GM12878 (cell line): ENCODE data around the gene ANKRD33B. TPM values are rescaled to one million over a fixed set of nuclear protein-coding genes. Genes with fewer than 3 reads are reported as not detected.

Source experiments
- ATAC-seq: fragments of 200-7000 bp; cut with Tn5 transposase; 3 replicates; pipeline ENCODE4 v1.9.1; 2020; ENCODE audit warnings: mild to moderate bottlenecking, moderate library complexity
- BruUV-seq: library from RNA; stranded (reverse); fragments of 400-500 nt; replicated peaks from 2 replicates; lab custom pipeline; 2021; lab: Mats Ljungman, UMichigan
- CTCF ChIA-PET: fragments of 300-600 bp; sonication (Branson Sonifier 250); formaldehyde crosslinking; extraction: SDS; loops from one replicate; lab custom pipeline; 2021; ENCODE audit warnings: inconsistent platforms; lab: Yijun Ruan, JAX
- POLR2A ChIA-PET: fragments of 350-600 bp; formaldehyde crosslinking; extraction: SDS; loops from one replicate; lab custom pipeline; 2021; ENCODE audit warnings: inconsistent platforms; lab: Charles Lee
- RAD21 ChIA-PET: fragments of 300-600 bp; sonication (Branson Sonifier 250); formaldehyde crosslinking; loops from one replicate; lab custom pipeline; 2023; ENCODE audit warnings: antibody characterized with exemption; ENCODE audit not compliant: unreplicated experiment; lab: Charles Lee
- SMC1A ChIA-PET: fragments of 300-600 bp; sonication (Branson Sonifier 250); formaldehyde crosslinking; loops from one replicate; lab custom pipeline; 2023; ENCODE audit not compliant: unreplicated experiment, uncharacterized antibody; lab: Charles Lee
- DNase-seq: peaks from one replicate; pipeline ENCODE4 v3.0.0-alpha.2; 2011; ENCODE audit warnings: low read depth, low spot score
- FAIRE-seq: peaks from 3 replicates; lab custom pipeline; 2011; peaks lifted over from hg19 to GRCh38; lab: Jason Lieb, UNC
- H2AFZ ChIP-seq: 2 replicates; pipeline ENCODE4 v1.6.0; 2011; ENCODE audit warnings: low read depth, low read length, control low read depth; ENCODE audit not compliant: control insufficient read depth
- H3K27ac ChIP-seq: 2 replicates; pipeline ENCODE4 v1.5.1; 2011; ENCODE audit warnings: control low read depth; ENCODE audit not compliant: control insufficient read depth, insufficient read depth
- H3K27me3 ChIP-seq, 2 experiments: replicated peaks in 1 of 2; 2 replicates each; pipeline versions ENCODE4 v1.6.0 to v1.6.1; 2011; ENCODE audit warnings: low read length in 1 of 2; ENCODE audit not compliant: control insufficient read depth in 2 of 2, insufficient read depth in 2 of 2
- H3K36me3 ChIP-seq, 2 experiments: 2 replicates each; pipeline ENCODE4 v1.5.1; 2011; ENCODE audit warnings: low read length in 1 of 2; ENCODE audit not compliant: control insufficient read depth in 2 of 2, insufficient read depth in 2 of 2
- H3K4me1 ChIP-seq: 2 replicates; pipeline ENCODE4 v1.6.1; 2011; ENCODE audit warnings: mild to moderate bottlenecking, low read length, moderate library complexity, mixed read lengths; ENCODE audit not compliant: control insufficient read depth, insufficient read depth
- H3K4me2 ChIP-seq: 2 replicates; pipeline ENCODE4 v1.6.0; 2011; ENCODE audit warnings: control low read depth; ENCODE audit not compliant: control insufficient read depth, insufficient read depth
- H3K4me3 ChIP-seq: fragments of 200-600 bp; sonication (generic); 2 replicates; pipeline ENCODE4 v1.5.1; 2016
- H3K79me2 ChIP-seq: 2 replicates; pipeline ENCODE4 v1.6.0; 2011; ENCODE audit warnings: low read length; ENCODE audit not compliant: control insufficient read depth, insufficient read depth
- H3K9ac ChIP-seq: 2 replicates; pipeline ENCODE4 v1.8.0; 2011; ENCODE audit warnings: low read length, control low read depth, mixed read lengths; ENCODE audit not compliant: control insufficient read depth, insufficient read depth
- H3K9me3 ChIP-seq: replicated peaks from 3 replicates; pipeline ENCODE4 v1.5.1; 2011; ENCODE audit warnings: mild to moderate bottlenecking, low read length; ENCODE audit not compliant: control insufficient read depth, insufficient read depth
- H4K20me1 ChIP-seq: 2 replicates; pipeline ENCODE4 v1.6.0; 2011; ENCODE audit not compliant: control insufficient read depth, insufficient read depth
- ASH2L ChIP-seq: fragments of 300-600, 200-600 bp; sonication (generic); IDR thresholded peaks from 2 replicates; pipeline ENCODE4 v1.6.1; 2017; ENCODE audit warnings: low read depth, mild to moderate bottlenecking, borderline replicate concordance
- CBFB ChIP-seq: IDR thresholded peaks from 2 replicates; pipeline ENCODE4 v1.6.1; 2016; ENCODE audit warnings: antibody characterized with exemption, low read depth
- E2F4 ChIP-seq: IDR thresholded peaks from 2 replicates; pipeline ENCODE4 v1.6.1; 2012; ENCODE audit warnings: low read depth, low read length, improper control_type of control experiment
- MEF2B ChIP-seq: fragments of 450-650 bp; IDR thresholded peaks from 2 replicates; pipeline ENCODE4 v1.6.1; 2018; ENCODE audit warnings: mild to moderate bottlenecking, moderate library complexity; ENCODE audit not compliant: partially characterized antibody, poor library complexity, severe bottlenecking
- MTA2 ChIP-seq: fragments of 450-650 bp; IDR thresholded peaks from 2 replicates; pipeline ENCODE4 v1.6.1; 2016; ENCODE audit warnings: low read depth, mild to moderate bottlenecking, moderate library complexity
- MXI1 ChIP-seq: fragments of 150-350 bp; IDR thresholded peaks from 2 replicates; pipeline ENCODE4 v1.6.1; 2011; ENCODE audit warnings: low read depth, mild to moderate bottlenecking, inconsistent platforms, low read length, improper control_type of control experiment
- NFXL1 ChIP-seq: fragments of 450-650 bp; IDR thresholded peaks from 2 replicates; pipeline ENCODE4 v1.6.1; 2017; ENCODE audit warnings: antibody characterized with exemption, mild to moderate bottlenecking, borderline replicate concordance
- PAX8 ChIP-seq: fragments of 450-650 bp; IDR thresholded peaks from 2 replicates; pipeline ENCODE4 v1.6.1; 2017; ENCODE audit warnings: mild to moderate bottlenecking, moderate library complexity
- PKNOX1 ChIP-seq: fragments of 450-650 bp; IDR thresholded peaks from 2 replicates; pipeline ENCODE4 v1.6.1; 2016; ENCODE audit warnings: mild to moderate bottlenecking
- POLR2AphosphoS2 ChIP-seq: IDR thresholded peaks from 2 replicates; pipeline ENCODE4 v1.6.1; 2011; ENCODE audit warnings: low read depth, mild to moderate bottlenecking, low read length, improper control_type of control experiment, moderate library complexity
- RB1 ChIP-seq: fragments of 450-650 bp; formaldehyde crosslinking; IDR thresholded peaks from 2 replicates; pipeline ENCODE4 v1.6.1; 2017; ENCODE audit warnings: mild to moderate bottlenecking, borderline replicate concordance
- RELA ChIP-seq: fragments of 450-650 bp; IDR thresholded peaks from 2 replicates; pipeline ENCODE4 v1.8.0; 2014; ENCODE audit warnings: borderline replicate concordance; ENCODE audit not compliant: partially characterized antibody
- SP1 ChIP-seq: IDR thresholded peaks from one replicate; pipeline ENCODE4 v1.6.1; 2011; ENCODE audit warnings: low read depth, low read length
- SPI1 ChIP-seq: IDR thresholded peaks from 2 replicates; pipeline ENCODE4 v1.6.1; 2011; ENCODE audit warnings: low read depth, mild to moderate bottlenecking, low read length, moderate library complexity, borderline replicate concordance; ENCODE audit not compliant: insufficient read depth
- USF2 ChIP-seq: IDR thresholded peaks from 2 replicates; pipeline ENCODE4 v1.6.1; 2011; ENCODE audit warnings: low read depth, low read length, improper control_type of control experiment, borderline replicate concordance
- WRNIP1 ChIP-seq: IDR thresholded peaks from 2 replicates; pipeline ENCODE4 v1.6.1; 2011; ENCODE audit warnings: low read depth, low read length, improper control_type of control experiment, borderline replicate concordance
- ZNF217 ChIP-seq: fragments of 450-650 bp; IDR thresholded peaks from 2 replicates; pipeline ENCODE4 v1.6.1; 2017; ENCODE audit warnings: antibody characterized with exemption, mild to moderate bottlenecking
- ZZZ3 ChIP-seq: IDR thresholded peaks from 2 replicates; pipeline ENCODE4 v1.6.1; 2011; ENCODE audit warnings: low read depth; ENCODE audit not compliant: control insufficient read depth, insufficient read length
- WGBS: methylation state at CpG from one replicate; pipeline ENCODE4 v1.1.6; 2016; ENCODE audit warnings: low lambda C conversion rate; ENCODE audit not compliant: insufficient replicate concordance, insufficient coverage; ENCODE audit errors: missing lambda C conversion rate; 5-methylcytosine and 5-hydroxymethylcytosine counted together
- in situ Hi-C: fragments of 300-500 bp; cut with MboI; formaldehyde crosslinking; loops from 9 replicates; pipeline ENCODE4 v1.14.3; 2018; ENCODE audit warnings: mixed read lengths
- intact Hi-C: fragments of 100-400 bp; cut with micrococcal nuclease; formaldehyde crosslinking; loops from one replicate; pipeline ENCODE4 v1.14.2; 2022; ENCODE audit not compliant: unreplicated experiment
- polyA plus RNA-seq, 11 experiments: library from polyadenylated mRNA; depleted of rRNA in 4 of 11; unstranded in 6 of 11; stranded (reverse) in 5 of 11; fragments of >200 nt; fragmentation: Nextera tagmentation in 4 of 11; fragmentation: Illumina TruSeq in 1 of 11; extraction: Ambion mirVana in 4 of 11; extraction: Trizol in 1 of 11; gene quantifications; 1 replicate in 1 of 11; 2 replicates in 10 of 11; pipeline versions ENCODE4 v1.2.1 to v1.2.3, GENCODE V29; 2011 to 2016; ENCODE audit warnings: inconsistent platforms in 2 of 11, missing spikeins in 2 of 11, low read depth in 1 of 11
- total RNA-seq, 4 experiments: library from RNA; depleted of rRNA in 3 of 4; stranded (reverse); fragments of >200 nt in 3 of 4; fragmentation: Illumina TruSeq in 1 of 4; extraction: Trizol in 1 of 4; gene quantifications; 2 replicates each; pipeline versions ENCODE4 v1.2.1 to v1.2.3, GENCODE V29; 2013 to 2021

ANKRD33B gene
- total and polyA plus RNA-seq, 10 of the 15 experiments (the other 5 are each of a cell fraction or from before 2014, with no cell fraction given), result 4.9 to 61.6 (median 15.6) TPM

- no peak overlapping the region for H2AFZ ChIP-seq
- TF ChIP-seq MXI1 (no peak), RELA (peak; percentile 59), POLR2AphosphoS2 (peak; percentile 29; the same call in 1 of the 2 replicates), MTA2 (peak; percentile 89), ASH2L (no peak), PKNOX1 (peak; percentile 70), WRNIP1 (no peak), ZZZ3 (no peak), SP1 (peak; percentile 60), PAX8 (no peak), RB1 (no peak), E2F4 (no peak), ZNF217 (peak; percentile 77), SPI1 (peak; percentile 47; the same call in 1 of the 2 replicates), CBFB (peak; percentile 68), MEF2B (peak; percentile 97), USF2 (no peak), NFXL1 (no peak)
Measured at GRCh38 chr5:10607023-10607665, 43.3 kb downstream of the ANKRD33B start.

More at GRCh38 chr5:10607023-10607665, 43.3 kb downstream of the ANKRD33B start:
- Histone ChIP-seq H3K9me3 (no peaks in the 10 kb centered on the region), H3K9ac (peak overlapping the region; percentile 43), H3K4me3 (peak overlapping the region; percentile 16), H3K4me2 (peak overlapping the region; percentile 79), H3K27me3 (no peaks in the 10 kb centered on the region), H4K20me1 (no peaks in the 10 kb centered on the region), H3K27ac (peak overlapping the region; percentile 87), H3K79me2 (peaks cover 68% of the 10 kb centered on the region), H3K36me3 (peaks cover 8 to 11% of the 10 kb centered on the region in 2 experiments; a peak in 3 of 4 replicates), H3K4me1 (peaks cover 53% of the 10 kb centered on the region)
- ChIA-PET SMC1A (interaction anchor here (0.6 to 12.5 kb wide), 22 partner anchors 10 to 1425 kb away, joined by 3 to 192 read pairs (median 6); partner anchors contain the start of gene MARCHF6), CTCF (interaction anchor here (1.0 to 10.9 kb wide), 16 partner anchors 14 to 153 kb away, joined by 3 to 157 read pairs (median 6); no protein-coding TSS in a partner anchor), POLR2A (interaction anchor here (0.6 to 4.7 kb wide), 16 partner anchors 13 to 332 kb away, joined by 3 to 22 read pairs (median 8); partner anchors contain the start of gene ANKRD33B), RAD21 (interaction anchor here (0.7 to 4.5 kb wide), 19 partner anchors 13 to 154 kb away, joined by 3 to 79 read pairs (median 7); partner anchors contain the start of gene ANKRD33B)
- intact Hi-C loops (loop anchor here (1.0 to 2.0 kb wide), 4 partner anchors 20 to 40 kb away; no protein-coding TSS in a partner anchor), in situ Hi-C loops (no loop called here)
- DNase-seq, result peak; percentile 95
- BruUV-seq, result no TSS peak
- WGBS, result 1% methylated on average over 13 of the region's 13 CpGs
- ATAC-seq, result peak; percentile 93
- FAIRE-seq, result peak; percentile 95
